Activated naive CD8-positive, alpha-beta T cell (primary cell): ENCODE data around the gene SNAPC2.
"Not testable (repeated sequence)": the region's sequence is repeated elsewhere in the genome, so short reads cannot be mapped to it uniquely, and the experiment has no call there.

Source experiments
- H3K27ac Mint-ChIP-seq: one replicate; pipeline ENCODE4 v1.8.0; 2021; ENCODE audit warnings: mixed read lengths
- H3K27me3 Mint-ChIP-seq: one replicate; pipeline ENCODE4 v1.8.0; 2021; ENCODE audit warnings: mixed read lengths
- H3K36me3 Mint-ChIP-seq: one replicate; pipeline ENCODE4 v1.8.0; 2021; ENCODE audit warnings: mixed read lengths
- H3K4me1 Mint-ChIP-seq: one replicate; pipeline ENCODE4 v1.8.0; 2021; ENCODE audit warnings: low read depth, mixed read lengths
- H3K4me3 Mint-ChIP-seq: one replicate; pipeline ENCODE4 v1.8.0; 2021; ENCODE audit warnings: mild to moderate bottlenecking, mixed read lengths
- H3K9me3 Mint-ChIP-seq: one replicate; pipeline ENCODE4 v1.8.0; 2021; ENCODE audit warnings: low read depth, mixed read lengths

SNAPC2 gene

GRCh38 chr19:7944177-7944761, 24.1 kb downstream of the SNAPC2 start:
- Mint-ChIP-seq H3K4me1 (peaks cover 34% of the 10 kb centered on the region), H3K9me3 (no peaks in the 10 kb centered on the region), H3K36me3 (no peaks in the 10 kb centered on the region), H3K4me3 (peak overlapping the region; percentile 97), H3K27ac (peak overlapping the region; percentile 99), H3K27me3 (no peaks in the 10 kb centered on the region)

- Mint-ChIP-seq H3K4me1 (peaks cover 13% of the 10 kb centered on the region), H3K27ac (no peak overlapping the region), H3K9me3 (no peaks in the 10 kb centered on the region), H3K36me3 (no peaks in the 10 kb centered on the region), H3K27me3 (no peaks in the 10 kb centered on the region), H3K4me3 (no peak overlapping the region)
These were observed 27.8 kb downstream of the SNAPC2 start for GRCh38 chr19:7947939-7948338.

GRCh38 chr19:7953060-7953459, 32.9 kb downstream of the SNAPC2 start:
- Mint-ChIP-seq H3K9me3 (no peaks in the 10 kb centered on the region), H3K4me3 (no peak overlapping the region), H3K4me1 (no peaks in the 10 kb centered on the region), H3K27me3 (no peaks in the 10 kb centered on the region), H3K27ac (no peak overlapping the region), H3K36me3 (no peaks in the 10 kb centered on the region)

- H3K27ac Mint-ChIP-seq, result no peak overlapping the region
- H3K9me3 Mint-ChIP-seq, result no peaks in the 10 kb centered on the region
- no peaks in the 10 kb centered on the region for H3K27me3 Mint-ChIP-seq
- no peaks in the 10 kb centered on the region for H3K36me3 Mint-ChIP-seq
- no peaks in the 10 kb centered on the region for H3K4me1 Mint-ChIP-seq
- no peak overlapping the region for H3K4me3 Mint-ChIP-seq
These were observed 33.4 kb downstream of the SNAPC2 start for GRCh38 chr19:7953576-7953975.

- Mint-ChIP-seq H3K9me3 (no peaks in the 10 kb centered on the region), H3K36me3 (no peaks in the 10 kb centered on the region), H3K27me3 (no peaks in the 10 kb centered on the region), H3K4me1 (no peaks in the 10 kb centered on the region), H3K27ac (no peak overlapping the region), H3K4me3 (no peak overlapping the region)
These were observed 35.6 kb downstream of the SNAPC2 start for GRCh38 chr19:7955696-7956095.

- Mint-ChIP-seq H3K27me3 (no peaks in the 10 kb centered on the region), H3K27ac (no peak overlapping the region), H3K4me1 (no peaks in the 10 kb centered on the region), H3K4me3 (no peak overlapping the region), H3K36me3 (no peaks in the 10 kb centered on the region), H3K9me3 (no peaks in the 10 kb centered on the region)
These were observed 39.1 kb downstream of the SNAPC2 start for GRCh38 chr19:7959211-7959610.

- not testable (repeated sequence) for H3K36me3 Mint-ChIP-seq, H3K4me3 Mint-ChIP-seq, H3K4me1 Mint-ChIP-seq, H3K27ac Mint-ChIP-seq, H3K27me3 Mint-ChIP-seq, H3K9me3 Mint-ChIP-seq
These were observed 40.9 kb downstream of the SNAPC2 start for GRCh38 chr19:7961082-7961481.

- no peaks in the 10 kb centered on the region for H3K4me1 Mint-ChIP-seq
- H3K9me3 Mint-ChIP-seq, result no peaks in the 10 kb centered on the region
- no peaks in the 10 kb centered on the region for H3K36me3 Mint-ChIP-seq
- H3K4me3 Mint-ChIP-seq, result no peak overlapping the region
- no peaks in the 10 kb centered on the region for H3K27me3 Mint-ChIP-seq
- peak overlapping the region; percentile 54 for H3K27ac Mint-ChIP-seq
These were observed 41.9 kb downstream of the SNAPC2 start for GRCh38 chr19:7961920-7962626.

GRCh38 chr19:7962644-7963268, 42.6 kb downstream of the SNAPC2 start:
- no peak overlapping the region for H3K27ac Mint-ChIP-seq
- no peaks in the 10 kb centered on the region for H3K4me1 Mint-ChIP-seq
- H3K4me3 Mint-ChIP-seq, result no peak overlapping the region
- H3K36me3 Mint-ChIP-seq, result no peaks in the 10 kb centered on the region
- no peaks in the 10 kb centered on the region for H3K27me3 Mint-ChIP-seq
- H3K9me3 Mint-ChIP-seq, result no peaks in the 10 kb centered on the region

GRCh38 chr19:7963566-7963965, 43.4 kb downstream of the SNAPC2 start:
- Mint-ChIP-seq H3K27me3 (no peaks in the 10 kb centered on the region), H3K4me3 (no peak overlapping the region), H3K27ac (no peak overlapping the region), H3K36me3 (no peaks in the 10 kb centered on the region), H3K4me1 (no peaks in the 10 kb centered on the region), H3K9me3 (no peaks in the 10 kb centered on the region)

GRCh38 chr19:7965259-7965841, 45.2 kb downstream of the SNAPC2 start:
- Mint-ChIP-seq H3K9me3 (no peaks in the 10 kb centered on the region), H3K27me3 (no peaks in the 10 kb centered on the region), H3K27ac (peak overlapping the region; percentile 29), H3K4me3 (no peak overlapping the region), H3K36me3 (no peaks in the 10 kb centered on the region), H3K4me1 (no peaks in the 10 kb centered on the region)

GRCh38 chr19:7965921-7966665, 46.0 kb downstream of the SNAPC2 start:
- no peak overlapping the region for H3K4me3 Mint-ChIP-seq
- H3K27ac Mint-ChIP-seq, result no peak overlapping the region
- H3K9me3 Mint-ChIP-seq, result no peaks in the 10 kb centered on the region
- no peaks in the 10 kb centered on the region for H3K36me3 Mint-ChIP-seq
- no peaks in the 10 kb centered on the region for H3K27me3 Mint-ChIP-seq
- no peaks in the 10 kb centered on the region for H3K4me1 Mint-ChIP-seq

GRCh38 chr19:7968008-7968795, 48.1 kb downstream of the SNAPC2 start:
- Mint-ChIP-seq H3K36me3 (no peaks in the 10 kb centered on the region), H3K27me3 (no peaks in the 10 kb centered on the region), H3K9me3 (no peaks in the 10 kb centered on the region), H3K27ac (no peak overlapping the region), H3K4me1 (no peaks in the 10 kb centered on the region), H3K4me3 (no peak overlapping the region)

GRCh38 chr19:7968796-7969554, 48.8 kb downstream of the SNAPC2 start:
- Mint-ChIP-seq H3K36me3 (no peaks in the 10 kb centered on the region), H3K27ac (no peak overlapping the region), H3K4me3 (no peak overlapping the region), H3K27me3 (no peaks in the 10 kb centered on the region), H3K4me1 (no peaks in the 10 kb centered on the region), H3K9me3 (no peaks in the 10 kb centered on the region)
